HCT116 (cell line): ENCODE measurements around the gene P3H4. TPM values are rescaled to one million over a fixed set of nuclear protein-coding genes. Genes with fewer than 3 reads are reported as not detected.

Experiments
- ATAC-seq: fragments of 200-7000 bp; cut with Tn5 transposase; 2 replicates; pipeline ENCODE4 v1.9.1; 2020; ENCODE audit warnings: mild to moderate bottlenecking, moderate library complexity
- BruUV-seq: library from RNA; stranded (reverse); fragments of 400-500 nt; replicated peaks from 2 replicates; lab custom pipeline; 2021; lab: Mats Ljungman, UMichigan
- CTCF ChIA-PET: fragments of 300-600 bp; sonication (Branson Sonifier 250); formaldehyde crosslinking; loops from one replicate; lab custom pipeline; 2021; ENCODE audit warnings: antibody characterized with exemption; lab: Charles Lee
- POLR2A ChIA-PET: fragments of 300-600, 350-600 bp; sonication (Branson Sonifier 250); formaldehyde crosslinking; loops from one replicate; lab custom pipeline; 2021; ENCODE audit warnings: antibody characterized with exemption; lab: Charles Lee
- RAD21 ChIA-PET, 2 experiments: fragments of 300-600 bp; sonication (Branson Sonifier 250); formaldehyde crosslinking; loops; one replicate each; lab custom pipeline; 2023; ENCODE audit warnings: low total read pairs in 2 of 2; ENCODE audit not compliant: uncharacterized antibody in 2 of 2, unreplicated experiment in 2 of 2, low non-redundant PET in 1 of 2; lab: Charles Lee
- DNase-seq: peaks from one replicate; pipeline ENCODE4 v3.0.0-alpha.2; 2010; ENCODE audit warnings: low read depth, low spot score
- H2AFZ ChIP-seq: fragments of 200-600 bp; shearing (Covaris generic), sonication (generic); 2 replicates; pipeline ENCODE4 v1.6.1; 2017; ENCODE audit warnings: low read depth, mixed run types, mixed read lengths, antibody characterized with exemption, low read length; ENCODE audit not compliant: poor library complexity, severe bottlenecking
- H3K27ac ChIP-seq: 2 replicates; pipeline ENCODE4 v1.5.1; 2012; ENCODE audit warnings: low read depth, low read length
- H3K27me3 ChIP-seq: fragments of 200-600 bp; sonication (generic); 2 replicates; pipeline ENCODE4 v1.6.1; 2016; ENCODE audit warnings: mixed run types, low read length, mixed read lengths; ENCODE audit not compliant: insufficient read depth
- H3K36me3 ChIP-seq, 2 experiments: fragments of 200-500 bp in 1 of 2; fragments of 200-600 bp in 1 of 2; sonication (Bioruptor generic) in 1 of 2; sonication (generic) in 1 of 2; 2 replicates each; pipeline versions ENCODE4 v1.5.1 to v1.6.1; 2014 to 2016; ENCODE audit warnings: low read length in 2 of 2, inconsistent platforms in 1 of 2, mixed read lengths in 1 of 2, mixed run types in 1 of 2; ENCODE audit not compliant: insufficient read depth in 2 of 2, control insufficient read depth in 1 of 2
- H3K4me1 ChIP-seq, 2 experiments: fragments of 200-600 bp in 1 of 2; sonication (generic) in 1 of 2; 2 replicates each; pipeline versions ENCODE4 v1.5.1 to v1.6.1; 2012 to 2017; ENCODE audit warnings: low read length in 2 of 2, inconsistent platforms in 1 of 2, mild to moderate bottlenecking in 1 of 2, mixed read lengths in 1 of 2, mixed run types in 1 of 2, moderate library complexity in 1 of 2; ENCODE audit not compliant: insufficient read depth in 2 of 2, control insufficient read depth in 1 of 2
- H3K4me2 ChIP-seq: fragments of 200-600 bp; sonication (generic); 2 replicates; pipeline ENCODE4 v1.6.1; 2017; ENCODE audit warnings: mixed run types, low read length, mixed read lengths
- H3K4me3 ChIP-seq, 2 experiments: fragments of 200-600 bp in 1 of 2; sonication (generic) in 1 of 2; replicated peaks in 1 of 2; 2 replicates each; pipeline ENCODE4 v1.5.1; 2011 to 2016; ENCODE audit warnings: low read length in 2 of 2, control low read depth in 1 of 2, low read depth in 1 of 2, mild to moderate bottlenecking in 1 of 2, mixed read lengths in 1 of 2, mixed run types in 1 of 2
- H3K79me2 ChIP-seq: fragments of 200-600 bp; sonication (generic); 2 replicates; pipeline ENCODE4 v1.6.1; 2017; ENCODE audit warnings: mild to moderate bottlenecking, mixed run types, low read length, moderate library complexity, mixed read lengths; ENCODE audit not compliant: insufficient read depth
- H3K9ac ChIP-seq: fragments of 200-600 bp; sonication (generic); 2 replicates; pipeline ENCODE4 v1.6.1; 2016; ENCODE audit warnings: low read length, mixed read lengths
- H3K9me2 ChIP-seq: fragments of 200-600 bp; sonication (generic), shearing (Covaris generic); 2 replicates; pipeline ENCODE4 v1.6.1; 2017; ENCODE audit warnings: mixed run types, mild to moderate bottlenecking, moderate library complexity; ENCODE audit not compliant: insufficient read depth
- H3K9me3 ChIP-seq, 2 experiments: fragments of 200-500 bp in 1 of 2; fragments of 200-600 bp in 1 of 2; sonication (Bioruptor generic) in 1 of 2; sonication (generic) in 1 of 2; 2 replicates each; pipeline ENCODE4 v1.6.1; 2014 to 2017; ENCODE audit warnings: low read length in 2 of 2, mixed read lengths in 2 of 2, inconsistent platforms in 1 of 2, low read depth in 1 of 2, mild to moderate bottlenecking in 1 of 2, mixed run types in 1 of 2, moderate library complexity in 1 of 2; ENCODE audit not compliant: control insufficient read depth in 1 of 2, insufficient read depth in 1 of 2
- H4K20me1 ChIP-seq: fragments of 200-600 bp; sonication (generic), shearing (Covaris generic); 2 replicates; pipeline ENCODE4 v1.6.1; 2017; ENCODE audit warnings: mixed run types, mild to moderate bottlenecking, moderate library complexity; ENCODE audit not compliant: insufficient read depth
- CEBPB ChIP-seq: IDR thresholded peaks from 2 replicates; pipeline ENCODE4 v1.6.1; 2012; ENCODE audit warnings: low read depth
- ELF1 ChIP-seq: IDR thresholded peaks from 2 replicates; pipeline ENCODE4 v1.6.1; 2012; ENCODE audit warnings: low read depth, borderline replicate concordance
- EZH2phosphoT487 ChIP-seq: fragments of 200-600 bp; IDR thresholded peaks from 2 replicates; pipeline ENCODE4 v1.6.1; 2018; ENCODE audit warnings: antibody characterized with exemption, borderline replicate concordance
- FOSL1 ChIP-seq: IDR thresholded peaks from 2 replicates; pipeline ENCODE4 v1.6.1; 2012; ENCODE audit warnings: low read depth
- JUND ChIP-seq: IDR thresholded peaks from 2 replicates; pipeline ENCODE4 v1.6.1; 2012
- POLR2AphosphoS5 ChIP-seq: IDR thresholded peaks from 2 replicates; pipeline ENCODE4 v1.6.1; 2011; ENCODE audit warnings: mild to moderate bottlenecking, low read depth, low read length, moderate library complexity
- RAD21 ChIP-seq: IDR thresholded peaks from 2 replicates; pipeline ENCODE4 v1.6.1; 2012; ENCODE audit warnings: low read depth, mild to moderate bottlenecking
- SP1 ChIP-seq: IDR thresholded peaks from 2 replicates; pipeline ENCODE4 v1.6.1; 2012; ENCODE audit warnings: low read depth
- YY1 ChIP-seq: IDR thresholded peaks from 2 replicates; pipeline ENCODE4 v1.6.1; 2011; ENCODE audit warnings: low read length, low read depth, moderate library complexity, mild to moderate bottlenecking; ENCODE audit not compliant: insufficient replicate concordance; ENCODE audit errors: extremely low read depth
- ZNF274 ChIP-seq: fragments of 200-500 bp; sonication (Bioruptor generic); IDR thresholded peaks from 2 replicates; pipeline ENCODE4 v1.6.1; 2014; ENCODE audit warnings: mild to moderate bottlenecking, low read depth, low read length, inconsistent platforms
- intact Hi-C: fragments of 100-400 bp; cut with micrococcal nuclease; formaldehyde crosslinking; loops from 2 replicates; pipeline ENCODE4 v1.10.0; 2022
- total RNA-seq: library from RNA; stranded (reverse); gene quantifications from one replicate; pipeline ENCODE4 v1.2.1, GENCODE V29; 2021; ENCODE audit not compliant: unreplicated experiment
- TF ChIP-seq, protein P1 (sequence below): IDR thresholded peaks from 2 replicates; pipeline ENCODE4 v1.6.1; 2012; ENCODE audit warnings: low read depth
- TF ChIP-seq, protein P2 (sequence below): IDR thresholded peaks from 2 replicates; pipeline ENCODE4 v1.6.1; 2012

Gene P3H4
- total RNA-seq, 1 experiment from 2014 or later: 23.4 TPM

DNA sequence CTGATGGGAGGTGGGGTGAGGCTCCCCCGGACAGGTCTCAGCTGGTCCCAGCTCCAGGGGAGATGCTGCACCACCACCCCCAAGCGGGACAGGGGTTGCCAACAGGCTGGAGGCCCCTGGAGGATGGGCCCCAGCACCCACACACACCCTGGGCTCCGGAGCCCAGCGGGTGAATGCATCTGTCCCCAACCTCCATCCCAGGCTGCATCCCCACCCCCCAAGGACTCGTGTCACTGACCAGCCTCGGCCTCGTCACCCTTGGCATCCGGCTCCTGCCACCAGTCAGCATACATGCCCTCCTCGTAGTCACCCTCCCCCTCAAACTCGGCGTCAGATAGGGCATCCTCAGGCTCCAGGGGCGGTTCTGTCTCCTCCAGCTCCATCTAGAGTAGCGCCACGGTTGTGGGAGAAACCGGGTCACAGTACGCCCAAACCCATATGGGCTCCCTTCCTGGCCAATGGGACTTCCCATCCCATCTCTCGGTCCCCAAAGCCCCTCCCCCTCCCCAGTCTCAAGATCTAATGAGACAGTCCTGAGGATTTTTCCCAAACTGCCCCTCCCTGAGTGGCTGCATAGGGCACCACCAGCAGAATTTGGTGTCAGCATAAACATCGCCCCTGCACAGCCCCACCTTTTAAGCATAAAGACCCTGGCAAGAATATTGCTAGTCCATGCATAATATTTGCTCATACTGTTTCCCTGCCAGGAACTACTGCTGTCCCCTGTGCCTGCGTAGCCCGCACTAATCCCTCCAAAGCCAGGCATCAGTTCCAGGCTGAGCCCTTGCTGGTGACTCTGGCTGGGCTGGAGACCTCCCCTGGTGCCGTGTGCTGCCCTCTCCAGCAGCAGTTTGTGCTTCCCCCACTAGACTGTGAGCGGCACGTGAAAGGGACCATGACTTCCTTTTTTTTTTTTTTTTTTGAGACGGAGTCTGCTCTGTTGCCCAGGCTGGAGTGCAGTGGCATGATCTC is 8.4 kb downstream of the P3H4 start:
- no peak overlapping the region for H3K4me3 ChIP-seq
- H3K27ac ChIP-seq: no peak overlapping the region
- no peak overlapping the region for H3K9ac ChIP-seq
- H3K4me1 ChIP-seq: peaks cover 26 to 37% of the 10 kb centered on the region in 2 experiments
- H3K4me2 ChIP-seq: no peak overlapping the region
- TF ChIP-seq JUND: no peak
- no peaks in the 10 kb centered on the region for H3K9me3 ChIP-seq
- DNase-seq: no peak
- ChIA-PET CTCF (interaction anchor here (0.7 to 7.4 kb wide), 3 partner anchors 18 to 66 kb away, joined by 3 to 109 read pairs (median 32); partner anchors contain the start of gene JUP), RAD21 (interaction anchor here in 1 of 2 experiments (1.1 kb wide), 1 partner anchor 65 kb away, joined by 4 read pairs; no protein-coding TSS in a partner anchor), POLR2A (no interaction called here)
- intact Hi-C loops: no loop called here
- no peaks in the 10 kb centered on the region for H4K20me1 ChIP-seq
- H3K27me3 ChIP-seq: no peaks in the 10 kb centered on the region
- H2AFZ ChIP-seq: no peak overlapping the region
- no peaks in the 10 kb centered on the region for H3K79me2 ChIP-seq
- no peak for ATAC-seq
- no TSS peak for BruUV-seq
- no peaks in the 10 kb centered on the region for H3K9me2 ChIP-seq
- no peaks in the 10 kb centered on the region for H3K36me3 ChIP-seq

DNA sequence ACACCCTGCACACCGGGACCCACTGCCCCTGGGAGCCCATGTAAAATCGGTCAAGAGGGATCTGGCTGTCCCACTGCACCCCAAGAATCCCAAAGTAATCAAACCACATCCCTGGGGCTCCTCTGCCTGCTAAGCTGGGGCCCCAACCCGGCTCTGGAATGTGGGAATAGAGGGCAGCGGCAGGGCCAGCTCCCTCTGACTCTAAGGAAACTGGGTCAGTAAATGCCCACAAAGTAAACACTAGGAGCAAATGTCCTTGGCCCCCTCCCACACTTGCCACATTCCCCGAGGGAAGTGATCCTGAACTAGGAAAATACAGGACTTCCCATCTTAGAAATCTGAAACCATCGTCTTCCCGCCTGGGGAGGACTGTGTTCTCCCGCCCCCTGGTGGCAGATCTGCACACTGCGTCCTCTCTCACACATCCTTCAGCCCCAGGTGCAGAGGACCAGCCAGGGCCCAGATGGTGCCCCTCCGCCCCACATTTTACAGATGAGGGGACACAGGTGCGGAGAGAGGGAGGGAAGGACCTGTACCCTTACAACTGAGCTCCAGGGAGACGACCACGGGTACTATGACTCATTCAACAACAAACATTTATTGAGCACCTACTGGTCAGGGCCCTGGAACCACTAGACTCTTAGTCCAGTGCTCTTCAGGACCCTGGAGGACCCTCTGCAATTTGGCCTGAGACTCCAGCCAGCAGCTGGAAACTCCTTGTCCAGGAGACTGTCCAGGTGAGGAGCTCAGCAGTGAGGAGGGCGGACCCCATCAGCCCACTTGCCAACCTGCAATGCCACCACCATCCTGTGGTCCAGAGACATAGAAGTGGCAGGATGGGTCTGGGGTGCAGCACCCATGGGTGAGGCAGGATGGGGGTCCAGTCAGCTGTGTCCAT is 10.1 kb downstream of the P3H4 start:
- Histone ChIP-seq H3K9me3 (no peaks in the 10 kb centered on the region), H3K4me3 (peak overlapping the region; percentile 32 to 39), H2AFZ (no peak overlapping the region), H4K20me1 (no peaks in the 10 kb centered on the region), H3K27ac (peak overlapping the region; percentile 82), H3K4me2 (peak overlapping the region; percentile 73), H3K9ac (peak overlapping the region; percentile 58), H3K79me2 (no peaks in the 10 kb centered on the region), H3K4me1 (peaks cover 26 to 40% of the 10 kb centered on the region in 2 experiments), H3K27me3 (no peaks in the 10 kb centered on the region), H3K36me3 (no peaks in the 10 kb centered on the region), H3K9me2 (no peaks in the 10 kb centered on the region)
- RAD21 ChIA-PET: interaction anchor here (0.6 to 2.5 kb wide), 9 partner anchors 15 to 73 kb away, joined by 3 to 13 read pairs (median 3); partner anchors contain the start of gene JUP (in 2 of the 2)
- no TSS peak for BruUV-seq
- ATAC-seq (peak; percentile 64), DNase-seq (peak; percentile 56)
- intact Hi-C loops: loop anchor here (1.0 to 2.0 kb wide), 2 partner anchors 29 to 63 kb away; no protein-coding TSS in a partner anchor
- POLR2A ChIA-PET: interaction anchor here (0.7 to 5.5 kb wide), 9 partner anchors 9 to 113 kb away, joined by 3 to 77 read pairs (median 5); partner anchors contain the start of genes EIF1 and JUP
- CTCF ChIA-PET: interaction anchor here (0.9 to 7.4 kb wide), 7 partner anchors 9 to 106 kb away, joined by 3 to 109 read pairs (median 4); partner anchors contain the start of genes JUP and P3H4
- TF ChIP-seq CEBPB: no peak
- no peak for TF ChIP-seq SP1
- TF ChIP-seq FOSL1: no peak
- TF ChIP-seq, protein P1, sequence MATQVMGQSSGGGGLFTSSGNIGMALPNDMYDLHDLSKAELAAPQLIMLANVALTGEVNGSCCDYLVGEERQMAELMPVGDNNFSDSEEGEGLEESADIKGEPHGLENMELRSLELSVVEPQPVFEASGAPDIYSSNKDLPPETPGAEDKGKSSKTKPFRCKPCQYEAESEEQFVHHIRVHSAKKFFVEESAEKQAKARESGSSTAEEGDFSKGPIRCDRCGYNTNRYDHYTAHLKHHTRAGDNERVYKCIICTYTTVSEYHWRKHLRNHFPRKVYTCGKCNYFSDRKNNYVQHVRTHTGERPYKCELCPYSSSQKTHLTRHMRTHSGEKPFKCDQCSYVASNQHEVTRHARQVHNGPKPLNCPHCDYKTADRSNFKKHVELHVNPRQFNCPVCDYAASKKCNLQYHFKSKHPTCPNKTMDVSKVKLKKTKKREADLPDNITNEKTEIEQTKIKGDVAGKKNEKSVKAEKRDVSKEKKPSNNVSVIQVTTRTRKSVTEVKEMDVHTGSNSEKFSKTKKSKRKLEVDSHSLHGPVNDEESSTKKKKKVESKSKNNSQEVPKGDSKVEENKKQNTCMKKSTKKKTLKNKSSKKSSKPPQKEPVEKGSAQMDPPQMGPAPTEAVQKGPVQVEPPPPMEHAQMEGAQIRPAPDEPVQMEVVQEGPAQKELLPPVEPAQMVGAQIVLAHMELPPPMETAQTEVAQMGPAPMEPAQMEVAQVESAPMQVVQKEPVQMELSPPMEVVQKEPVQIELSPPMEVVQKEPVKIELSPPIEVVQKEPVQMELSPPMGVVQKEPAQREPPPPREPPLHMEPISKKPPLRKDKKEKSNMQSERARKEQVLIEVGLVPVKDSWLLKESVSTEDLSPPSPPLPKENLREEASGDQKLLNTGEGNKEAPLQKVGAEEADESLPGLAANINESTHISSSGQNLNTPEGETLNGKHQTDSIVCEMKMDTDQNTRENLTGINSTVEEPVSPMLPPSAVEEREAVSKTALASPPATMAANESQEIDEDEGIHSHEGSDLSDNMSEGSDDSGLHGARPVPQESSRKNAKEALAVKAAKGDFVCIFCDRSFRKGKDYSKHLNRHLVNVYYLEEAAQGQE: no peak
- TF ChIP-seq ZNF274: no peak
- TF ChIP-seq, protein P2, sequence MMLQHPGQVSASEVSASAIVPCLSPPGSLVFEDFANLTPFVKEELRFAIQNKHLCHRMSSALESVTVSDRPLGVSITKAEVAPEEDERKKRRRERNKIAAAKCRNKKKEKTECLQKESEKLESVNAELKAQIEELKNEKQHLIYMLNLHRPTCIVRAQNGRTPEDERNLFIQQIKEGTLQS: no peak
- TF ChIP-seq YY1: no peak
- TF ChIP-seq POLR2AphosphoS5: peak; percentile 30
- peak; percentile 99 for TF ChIP-seq RAD21
- TF ChIP-seq ELF1: no peak
- no peak for TF ChIP-seq EZH2phosphoT487
